A549 (cell line): ENCODE measurements around the gene PTPRD. TPM values are rescaled to one million over a fixed set of nuclear protein-coding genes. Genes with fewer than 3 reads are reported as not detected.

Experiments
- ATAC-seq, 2 experiments: fragments of 200-7000 bp in 1 of 2; fragments of >200 bp in 1 of 2; cut with Nextera tagmentation in 1 of 2; cut with Tn5 transposase in 1 of 2; 3 replicates each; pipeline versions ENCODE4 v1.8.0 to v1.9.1; 2018 to 2020; ENCODE audit warnings: mild to moderate bottlenecking in 1 of 2, moderate library complexity in 1 of 2
- CTCF ChIA-PET: fragments of 300-600 bp; sonication (Branson Sonifier 250); formaldehyde crosslinking; extraction: SDS; loops from one replicate; lab custom pipeline; 2021; ENCODE audit warnings: antibody characterized with exemption, inconsistent platforms; lab: Yijun Ruan, JAX
- POLR2A ChIA-PET: fragments of 350-600 bp; formaldehyde crosslinking; extraction: SDS; loops from one replicate; lab custom pipeline; 2021; ENCODE audit warnings: antibody characterized with exemption, inconsistent platforms; lab: Yijun Ruan, JAX
- DNase-seq, 2 experiments: peaks; one replicate each; pipeline versions ENCODE4 v3.0.0 to v3.0.0-alpha.2; 2011 to 2016; ENCODE audit warnings: low read depth in 1 of 2, low spot score in 1 of 2
- FAIRE-seq: peaks from 2 replicates; lab custom pipeline; 2011; peaks lifted over from hg19 to GRCh38; lab: Jason Lieb, UNC
- H3K27ac ChIP-seq, 2 experiments: fragments of >200 bp; sonication (Bioruptor Twin); formaldehyde crosslinking; 3 replicates each; pipeline ENCODE4 v1.5.1; 2016 to 2017
- H3K4me1 ChIP-seq: fragments of >200 bp; sonication (Bioruptor Twin); formaldehyde crosslinking; 3 replicates; pipeline ENCODE4 v1.6.1; 2016
- H3K4me2 ChIP-seq: fragments of >200 bp; sonication (Bioruptor Twin); formaldehyde crosslinking; 3 replicates; pipeline ENCODE4 v1.6.1; 2016
- H3K4me3 ChIP-seq: fragments of >200 bp; sonication (Bioruptor Twin); formaldehyde crosslinking; 3 replicates; pipeline ENCODE4 v1.5.1; 2016
- H3K9me3 ChIP-seq: fragments of >200 bp; sonication (Bioruptor Twin); formaldehyde crosslinking; 3 replicates; pipeline ENCODE4 v1.6.1; 2016
- CBX2 ChIP-seq: fragments of 200-600 bp; sonication (generic); IDR thresholded peaks from 2 replicates; pipeline ENCODE4 v1.6.1; 2016; ENCODE audit warnings: low read depth, mild to moderate bottlenecking, borderline replicate concordance
- CBX8 ChIP-seq: fragments of 200-600 bp; sonication (generic); IDR thresholded peaks from 2 replicates; pipeline ENCODE4 v1.6.1; 2016
- CEBPB ChIP-seq, 2 experiments: fragments of >200 bp in 1 of 2; sonication (Bioruptor Twin) in 1 of 2; formaldehyde crosslinking in 1 of 2; IDR thresholded peaks; 2 replicates each; pipeline ENCODE4 v1.6.1; 2012 to 2016
- CTCF ChIP-seq: fragments of >200 bp; sonication (Bioruptor Twin); formaldehyde crosslinking; IDR thresholded peaks from 3 replicates; pipeline ENCODE4 v1.5.1; 2016
- EP300 ChIP-seq, 2 experiments: fragments of >200 bp; sonication (Bioruptor Twin); formaldehyde crosslinking; IDR thresholded peaks; 2 replicates in 1 of 2; 3 replicates in 1 of 2; pipeline ENCODE4 v1.6.1; 2016 to 2017
- FOSB ChIP-seq: fragments of 250-450 bp; sonication (Bioruptor Pico); IDR thresholded peaks from 2 replicates; pipeline ENCODE4 v1.5.0; 2020; ENCODE audit warnings: mild to moderate bottlenecking, moderate library complexity
- GATA3 ChIP-seq: IDR thresholded peaks from 2 replicates; pipeline ENCODE4 v1.6.1; 2012; ENCODE audit warnings: borderline replicate concordance
- HOXA7 ChIP-seq: fragments of 250-450 bp; sonication (Bioruptor Pico); IDR thresholded peaks from 2 replicates; pipeline ENCODE4 v1.5.0; 2020; ENCODE audit warnings: mild to moderate bottlenecking, moderate library complexity
- HOXB13 ChIP-seq: fragments of 250-450 bp; sonication (Bioruptor Pico); IDR thresholded peaks from 2 replicates; pipeline ENCODE4 v1.5.0; 2020; ENCODE audit warnings: low read depth, mild to moderate bottlenecking, moderate library complexity
- HOXB5 ChIP-seq: fragments of 250-450 bp; sonication (Bioruptor Pico); IDR thresholded peaks from 2 replicates; pipeline ENCODE4 v1.5.0; 2020; ENCODE audit warnings: mild to moderate bottlenecking, moderate library complexity
- JUN ChIP-seq, 2 experiments: fragments of >200 bp; sonication (Bioruptor Twin); formaldehyde crosslinking; IDR thresholded peaks; 2 replicates in 1 of 2; 3 replicates in 1 of 2; pipeline ENCODE4 v1.6.1; 2016 to 2017
- JUNB ChIP-seq: fragments of >200 bp; sonication (Bioruptor Twin); formaldehyde crosslinking; IDR thresholded peaks from 2 replicates; pipeline ENCODE4 v1.6.1; 2016
- POLR2AphosphoS2 ChIP-seq: conservative IDR thresholded peaks from 2 replicates; pipeline ENCODE4 v1.6.1; 2012; ENCODE audit warnings: low read length, improper control_type of control experiment, inconsistent platforms
- RFX5 ChIP-seq: fragments of 450-650 bp; IDR thresholded peaks from 2 replicates; pipeline ENCODE4 v1.7.1; 2014; ENCODE audit warnings: antibody characterized with exemption, mild to moderate bottlenecking, moderate library complexity
- SMC3 ChIP-seq: fragments of >200 bp; sonication (Bioruptor Twin); formaldehyde crosslinking; IDR thresholded peaks from 3 replicates; pipeline ENCODE4 v1.6.1; 2018; ENCODE audit warnings: inconsistent platforms
- TFCP2L1 ChIP-seq: fragments of 250-450 bp; sonication (Bioruptor Pico); IDR thresholded peaks from 2 replicates; pipeline ENCODE4 v1.5.0; 2021; ENCODE audit warnings: mild to moderate bottlenecking
- ZSCAN20 ChIP-seq: fragments of 250-450 bp; sonication (Bioruptor Pico); IDR thresholded peaks from 2 replicates; pipeline ENCODE4 v1.8.0; 2022; ENCODE audit warnings: mild to moderate bottlenecking, moderate library complexity
- WGBS: methylation state at CpG from one replicate; pipeline ENCODE4 v1.1.6; 2017; ENCODE audit errors: missing lambda C conversion rate; 5-methylcytosine and 5-hydroxymethylcytosine counted together
- polyA plus RNA-seq, 4 experiments: library from polyadenylated mRNA; depleted of rRNA in 3 of 4; stranded (reverse); fragments of >200 nt; fragmentation: RNase III in 1 of 4; extraction: RNeasy Plus Mini Kit Qiagen cat#74134 plus additional on column Dnase treatment in 1 of 4; gene quantifications; 2 replicates in 3 of 4; 3 replicates in 1 of 4; pipeline ENCODE4 v1.2.3, GENCODE V29; 2011 to 2017
- TF ChIP-seq, protein P1 (sequence below): fragments of 250-450 bp; sonication (Bioruptor Pico); IDR thresholded peaks from 2 replicates; pipeline ENCODE4 v1.5.0; 2020; ENCODE audit warnings: low read depth, mild to moderate bottlenecking, moderate library complexity
- TF ChIP-seq, protein P2 (sequence below): fragments of >200 bp; sonication (Bioruptor Twin); formaldehyde crosslinking; IDR thresholded peaks from 2 replicates; pipeline ENCODE4 v1.6.1; 2016

Gene PTPRD
- polyA plus RNA-seq, 2 of the 4 experiments (the other 2 are of a cell fraction): 0.39 to 1.3 TPM

- WGBS: 26% methylated on average over 6 of the region's 6 CpGs
- DNase-seq: no peak
- no peak overlapping the region for H3K27ac ChIP-seq
- no peak for FAIRE-seq
- ChIA-PET CTCF (no interaction called here), POLR2A (no interaction called here)
- no peaks in the 10 kb centered on the region for H3K4me1 ChIP-seq
- TF ChIP-seq GATA3: no peak
- no peak for TF ChIP-seq SMC3
- TF ChIP-seq EP300 (IDR thresholded peaks at IDR 0.05): no peak
- TF ChIP-seq CBX2: no peak
- no peak for TF ChIP-seq HOXA7 (CRISPR knock-in tag)
- no peak for TF ChIP-seq JUN (IDR thresholded peaks at IDR 0.05)
- no peak for TF ChIP-seq CTCF
- no peak for TF ChIP-seq POLR2AphosphoS2
- TF ChIP-seq, protein P1, sequence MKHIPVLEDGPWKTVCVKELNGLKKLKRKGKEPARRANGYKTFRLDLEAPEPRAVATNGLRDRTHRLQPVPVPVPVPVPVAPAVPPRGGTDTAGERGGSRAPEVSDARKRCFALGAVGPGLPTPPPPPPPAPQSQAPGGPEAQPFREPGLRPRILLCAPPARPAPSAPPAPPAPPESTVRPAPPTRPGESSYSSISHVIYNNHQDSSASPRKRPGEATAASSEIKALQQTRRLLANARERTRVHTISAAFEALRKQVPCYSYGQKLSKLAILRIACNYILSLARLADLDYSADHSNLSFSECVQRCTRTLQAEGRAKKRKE (CRISPR knock-in tag): no peak
- TF ChIP-seq CEBPB (IDR thresholded peaks at IDR 0.05): no peak
- no peak for TF ChIP-seq TFCP2L1
- no peak for ATAC-seq
- no peak overlapping the region for H3K4me2 ChIP-seq
- no peak overlapping the region for H3K4me3 ChIP-seq
- no peaks in the 10 kb centered on the region for H3K9me3 ChIP-seq
These were observed 1906.3 kb downstream of the PTPRD start for GRCh38 chr9:8706531-8706930.

- CTCF ChIA-PET: no interaction called here
- FAIRE-seq: no peak
- Histone ChIP-seq H3K27ac (no peak overlapping the region), H3K9me3 (no peaks in the 10 kb centered on the region), H3K4me2 (no peak overlapping the region), H3K4me3 (no peak overlapping the region), H3K4me1 (no peaks in the 10 kb centered on the region)
- 9% methylated on average over 4 of the region's 4 CpGs for WGBS
- no peak for TF ChIP-seq RFX5
- no peak for TF ChIP-seq HOXB5 (CRISPR knock-in tag)
- no peak for TF ChIP-seq HOXB13 (CRISPR knock-in tag)
- TF ChIP-seq, protein P2, sequence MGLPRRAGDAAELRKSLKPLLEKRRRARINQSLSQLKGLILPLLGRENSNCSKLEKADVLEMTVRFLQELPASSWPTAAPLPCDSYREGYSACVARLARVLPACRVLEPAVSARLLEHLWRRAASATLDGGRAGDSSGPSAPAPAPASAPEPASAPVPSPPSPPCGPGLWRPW: no peak
- no peak for TF ChIP-seq CBX8
- TF ChIP-seq, all 56 proteins: peak for 0
- no peak for ATAC-seq
- POLR2A ChIA-PET: no interaction called here
- no peak for DNase-seq
These were observed 1906.9 kb downstream of the PTPRD start for GRCh38 chr9:8705861-8706260.

DNA sequence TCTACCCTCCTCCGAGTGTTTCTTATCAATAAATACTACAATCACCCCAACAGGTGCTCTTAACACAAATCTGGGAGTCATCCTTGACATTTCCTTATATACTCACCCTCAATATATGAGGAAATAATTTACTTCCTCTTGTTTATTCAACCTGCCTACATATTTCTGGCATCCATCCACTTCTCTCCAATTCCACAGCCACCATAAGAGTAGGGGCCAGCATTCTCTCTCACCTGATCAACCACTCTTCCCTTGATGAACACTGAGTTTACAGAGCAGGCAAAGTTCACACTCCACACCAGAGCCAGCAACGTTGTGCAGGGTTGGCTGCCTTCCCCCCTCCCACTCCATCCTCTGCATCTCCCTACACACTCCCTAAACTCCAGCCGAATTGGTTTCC, 1908.9 kb downstream of the PTPRD start:
- FAIRE-seq: no peak
- H3K4me1 ChIP-seq: no peaks in the 10 kb centered on the region

More for the DNA sequence above, 1908.9 kb downstream of the PTPRD start:
- 7% methylated on average over 3 of the region's 3 CpGs for WGBS
- no peak for TF ChIP-seq JUNB
- no peak for TF ChIP-seq CTCF
- TF ChIP-seq FOSB (CRISPR knock-in tag): no peak
- no peak for TF ChIP-seq ZSCAN20 (CRISPR knock-in tag)
- Histone ChIP-seq H3K4me2 (no peak overlapping the region), H3K9me3 (no peaks in the 10 kb centered on the region), H3K4me3 (no peak overlapping the region), H3K27ac (no peak overlapping the region)
- no peak for ATAC-seq
- DNase-seq: no peak
- ChIA-PET POLR2A (no interaction called here), CTCF (no interaction called here)
